Brain microvascular endothelial cell (primary cell): ENCODE measurements around the gene CRYBG1.
"Not testable (repeated sequence)": the region's sequence is repeated elsewhere in the genome, so short reads cannot be mapped to it uniquely, and the experiment has no call there.

Experiments used
- DNase-seq: peaks from one replicate; pipeline ENCODE4 v3.0.0-alpha.2; 2020
- H3K27ac ChIP-seq: fragments of 250-450 bp; sonication (Bioruptor Pico); 2 replicates; pipeline ENCODE4 v1.5.1; 2020; ENCODE audit warnings: mild to moderate bottlenecking, moderate library complexity
- H3K27me3 ChIP-seq: fragments of 250-450 bp; sonication (Bioruptor Pico); replicated peaks from 2 replicates; pipeline ENCODE4 v1.5.1; 2020; ENCODE audit warnings: mild to moderate bottlenecking
- H3K36me3 ChIP-seq: fragments of 250-450 bp; sonication (Bioruptor Pico); replicated peaks from 2 replicates; pipeline ENCODE4 v1.5.1; 2020; ENCODE audit warnings: mild to moderate bottlenecking
- H3K4me3 ChIP-seq: 2 replicates; pipeline ENCODE4 v1.5.1; 2011; ENCODE audit warnings: low read depth, mild to moderate bottlenecking, control low read depth, low read length, moderate library complexity
- in situ Hi-C: cut with HindIII; loops from 2 replicates; pipeline ENCODE4 v1.10.0; 2017; ENCODE audit warnings: low sequenced_read_pairs, low pct_ligation_motif_present
- TF ChIP-seq, protein P1 (sequence below): IDR thresholded peaks from 2 replicates; pipeline ENCODE4 v1.5.1; 2011; ENCODE audit warnings: low read depth, mild to moderate bottlenecking, moderate library complexity, low read length, control low read depth, inconsistent platforms; ENCODE audit errors: missing control alignments

The CRYBG1 gene

DNA sequence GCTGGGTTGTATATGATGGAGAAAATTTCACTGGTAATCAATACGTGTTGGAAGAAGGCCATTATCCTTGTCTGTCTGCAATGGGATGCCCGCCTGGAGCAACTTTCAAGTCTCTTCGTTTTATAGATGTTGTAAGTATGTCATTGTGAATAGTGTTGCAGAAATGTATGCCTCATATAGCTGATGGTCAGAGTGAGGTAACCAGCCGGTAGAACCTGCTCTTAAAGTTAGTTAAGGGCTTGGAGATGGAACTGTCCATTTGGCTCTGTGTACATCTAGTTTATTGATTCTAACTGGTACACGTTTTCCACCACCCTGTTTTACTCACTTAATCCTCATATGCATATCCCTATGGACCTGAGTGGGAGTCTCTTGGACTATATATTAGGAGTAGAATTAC is 195.2 kb downstream of the CRYBG1 start:
- in situ Hi-C loops, result no loop called here
- Histone ChIP-seq H3K36me3 (no peaks in the 10 kb centered on the region), H3K4me3 (no peak overlapping the region), H3K27ac (no peak overlapping the region), H3K27me3 (no peaks in the 10 kb centered on the region)
- no peak for DNase-seq
- TF ChIP-seq, protein P1, sequence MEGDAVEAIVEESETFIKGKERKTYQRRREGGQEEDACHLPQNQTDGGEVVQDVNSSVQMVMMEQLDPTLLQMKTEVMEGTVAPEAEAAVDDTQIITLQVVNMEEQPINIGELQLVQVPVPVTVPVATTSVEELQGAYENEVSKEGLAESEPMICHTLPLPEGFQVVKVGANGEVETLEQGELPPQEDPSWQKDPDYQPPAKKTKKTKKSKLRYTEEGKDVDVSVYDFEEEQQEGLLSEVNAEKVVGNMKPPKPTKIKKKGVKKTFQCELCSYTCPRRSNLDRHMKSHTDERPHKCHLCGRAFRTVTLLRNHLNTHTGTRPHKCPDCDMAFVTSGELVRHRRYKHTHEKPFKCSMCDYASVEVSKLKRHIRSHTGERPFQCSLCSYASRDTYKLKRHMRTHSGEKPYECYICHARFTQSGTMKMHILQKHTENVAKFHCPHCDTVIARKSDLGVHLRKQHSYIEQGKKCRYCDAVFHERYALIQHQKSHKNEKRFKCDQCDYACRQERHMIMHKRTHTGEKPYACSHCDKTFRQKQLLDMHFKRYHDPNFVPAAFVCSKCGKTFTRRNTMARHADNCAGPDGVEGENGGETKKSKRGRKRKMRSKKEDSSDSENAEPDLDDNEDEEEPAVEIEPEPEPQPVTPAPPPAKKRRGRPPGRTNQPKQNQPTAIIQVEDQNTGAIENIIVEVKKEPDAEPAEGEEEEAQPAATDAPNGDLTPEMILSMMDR, result no peak

DNA sequence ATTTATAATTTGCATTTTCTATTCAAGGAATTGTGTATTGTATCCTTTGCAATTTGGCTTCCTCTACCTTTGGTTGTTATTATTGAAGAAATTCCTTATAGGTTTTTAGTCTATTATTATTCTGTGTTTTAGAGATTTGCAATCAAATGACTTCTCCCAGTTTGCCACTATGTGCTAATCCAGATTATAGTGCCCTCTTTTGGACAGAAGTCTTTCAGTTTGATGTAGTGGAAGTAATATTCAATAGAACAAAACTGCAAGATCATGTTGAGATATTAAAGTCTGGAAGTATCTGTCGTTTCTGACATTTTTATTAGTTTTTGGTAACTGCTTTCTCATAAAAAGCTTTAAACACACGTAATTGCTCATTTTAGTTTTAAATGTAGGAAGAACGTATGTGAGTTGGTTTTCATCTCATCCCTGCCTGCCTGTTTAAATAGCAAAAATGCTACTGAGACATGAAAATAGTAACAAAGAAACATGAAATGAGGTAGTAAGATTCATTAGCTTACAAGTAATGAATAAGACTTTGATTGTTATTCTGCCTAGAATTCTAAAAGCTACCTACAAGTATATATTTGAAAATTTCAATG is 195.9 kb downstream of the CRYBG1 start:
- no peaks in the 10 kb centered on the region for H3K36me3 ChIP-seq
- DNase-seq, result no peak
- H3K27me3 ChIP-seq, result no peaks in the 10 kb centered on the region
- TF ChIP-seq, protein P1, result peak; percentile 50
- in situ Hi-C loops, result no loop called here
- no peak overlapping the region for H3K27ac ChIP-seq
- no peak overlapping the region for H3K4me3 ChIP-seq

DNA sequence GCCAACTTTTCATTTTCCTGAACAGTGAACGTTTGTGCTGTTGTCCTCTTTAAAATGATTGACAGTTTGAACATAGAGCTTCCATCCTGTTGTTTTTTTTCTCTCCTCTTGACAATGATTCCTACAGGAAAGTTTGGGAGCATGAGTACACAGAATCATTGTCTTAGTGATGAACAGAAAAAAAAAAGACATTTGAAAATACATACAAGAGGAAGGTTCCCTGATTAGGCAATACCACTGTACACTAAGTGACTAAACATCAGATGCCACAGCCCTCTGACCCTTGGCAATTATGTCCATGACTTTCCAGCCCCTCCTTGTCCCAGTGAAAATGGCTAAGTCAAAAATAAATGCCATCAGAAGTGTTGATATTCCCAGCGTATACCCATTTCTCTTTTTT is 197.3 kb downstream of the CRYBG1 start:
- Histone ChIP-seq H3K4me3 (no peak overlapping the region), H3K27me3 (no peaks in the 10 kb centered on the region), H3K36me3 (no peaks in the 10 kb centered on the region), H3K27ac (no peak overlapping the region)
- no peak for DNase-seq
- in situ Hi-C loops, result no loop called here
- TF ChIP-seq, protein P1, result no peak

DNA sequence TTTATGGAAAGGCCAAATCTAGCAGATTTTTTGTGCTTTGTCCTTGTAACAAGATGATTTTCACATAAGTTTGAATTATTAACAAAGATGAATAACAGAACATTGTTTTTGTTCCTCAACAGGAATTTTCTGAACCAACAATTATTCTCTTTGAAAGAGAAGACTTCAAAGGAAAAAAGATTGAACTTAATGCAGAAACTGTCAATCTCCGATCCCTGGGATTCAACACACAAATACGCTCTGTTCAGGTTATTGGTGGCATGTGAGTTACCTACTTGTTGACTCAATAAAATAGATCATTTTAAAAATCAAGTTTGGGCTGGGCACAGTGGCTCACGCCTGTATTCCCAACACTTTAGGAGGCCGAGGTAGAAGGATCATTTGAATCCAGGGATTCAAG is 197.8 kb downstream of the CRYBG1 start:
- TF ChIP-seq, protein P1, result no peak
- DNase-seq, result no peak
- Histone ChIP-seq H3K27ac (no peak overlapping the region), H3K27me3 (no peaks in the 10 kb centered on the region), H3K36me3 (no peaks in the 10 kb centered on the region), H3K4me3 (no peak overlapping the region)
- in situ Hi-C loops, result no loop called here

GRCh38 chr6:106559659-106560058 is 199.1 kb downstream of the CRYBG1 start:
- DNase-seq, H3K36me3 ChIP-seq, H3K27me3 ChIP-seq, H3K4me3 ChIP-seq, H3K27ac ChIP-seq: not testable (repeated sequence)
- in situ Hi-C loops, result loop anchor here (10.0 kb wide), 1 partner anchor 115 kb away; no protein-coding TSS in a partner anchor

DNA sequence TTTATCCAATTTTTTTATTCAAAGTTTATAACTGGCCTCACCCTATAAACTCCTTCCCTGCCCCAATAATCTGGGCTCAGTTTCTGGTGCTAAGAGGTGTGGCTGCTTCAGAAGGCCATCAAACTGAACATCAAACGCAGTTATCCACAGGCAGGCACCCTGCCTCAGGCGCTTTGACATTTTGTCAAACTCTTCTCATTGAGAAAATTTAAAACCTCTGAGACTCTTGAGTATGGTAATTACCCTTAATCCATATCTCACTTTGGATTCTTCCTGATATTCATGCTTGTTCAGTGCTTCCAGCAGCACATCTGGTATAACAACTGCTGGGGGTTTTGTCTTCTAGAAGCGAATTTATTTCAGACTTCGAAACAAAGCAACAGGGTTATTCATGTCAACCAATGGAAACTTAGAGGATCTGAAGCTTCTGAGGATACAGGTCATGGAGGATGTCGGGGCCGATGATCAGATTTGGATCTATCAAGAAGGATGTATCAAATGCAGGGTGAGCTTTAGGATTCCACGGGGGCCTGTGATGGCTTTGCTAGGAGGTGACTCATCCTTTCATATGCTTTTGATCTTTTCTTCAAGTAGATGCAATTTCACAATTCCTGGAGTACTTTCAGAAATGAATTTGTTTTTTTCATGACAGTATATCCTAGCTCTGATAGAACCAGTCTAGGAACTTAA is 200.6 kb downstream of the CRYBG1 start:
- Histone ChIP-seq H3K27ac (no peak overlapping the region), H3K4me3 (no peak overlapping the region), H3K27me3 (no peaks in the 10 kb centered on the region), H3K36me3 (no peaks in the 10 kb centered on the region)
- DNase-seq, result peak; percentile 24
- TF ChIP-seq, protein P1, result no peak
- in situ Hi-C loops, result loop anchor here (10.0 kb wide), 1 partner anchor 116 kb away; no protein-coding TSS in a partner anchor
